Osteoblast (primary cell): ENCODE measurements around the gene FNDC4. TPM values are rescaled to one million over a fixed set of nuclear protein-coding genes. Genes with fewer than 3 reads are reported as not detected.

Experiments
- DNase-seq: peaks from one replicate; pipeline ENCODE4 v3.0.0; 2011; ENCODE audit warnings: low spot score, mixed read lengths; ENCODE audit not compliant: insufficient read length; ENCODE audit errors: missing footprints
- H2AFZ ChIP-seq: 2 replicates; pipeline ENCODE4 v1.6.0; 2011; ENCODE audit warnings: mild to moderate bottlenecking, low read length
- H3K27ac ChIP-seq: 2 replicates; pipeline ENCODE4 v1.5.1; 2011; ENCODE audit warnings: mild to moderate bottlenecking, low read depth, low read length, moderate library complexity
- H3K27me3 ChIP-seq: 2 replicates; pipeline ENCODE4 v1.6.0; 2012; ENCODE audit warnings: mild to moderate bottlenecking, control low read depth, inconsistent platforms, low read length, moderate library complexity; ENCODE audit not compliant: insufficient read depth
- H3K36me3 ChIP-seq: 2 replicates; pipeline ENCODE4 v1.5.1; 2011; ENCODE audit warnings: mild to moderate bottlenecking, low read length, control low read depth, moderate library complexity; ENCODE audit not compliant: insufficient read depth
- H3K4me1 ChIP-seq: 2 replicates; pipeline ENCODE4 v1.5.1; 2011; ENCODE audit warnings: mild to moderate bottlenecking, low read length, control low read depth, moderate library complexity; ENCODE audit not compliant: insufficient read depth
- H3K4me2 ChIP-seq: 2 replicates; pipeline ENCODE4 v1.6.0; 2011; ENCODE audit warnings: mild to moderate bottlenecking, low read length; ENCODE audit not compliant: insufficient read depth
- H3K4me3 ChIP-seq: fragments of 200-600 bp; sonication (generic); 3 replicates; pipeline ENCODE4 v1.5.1; 2012; ENCODE audit warnings: mild to moderate bottlenecking, low read length, inconsistent platforms; ENCODE audit not compliant: insufficient read depth
- H3K79me2 ChIP-seq: 2 replicates; pipeline ENCODE4 v1.6.0; 2012; ENCODE audit warnings: mild to moderate bottlenecking, low read length, control low read depth, inconsistent platforms; ENCODE audit not compliant: insufficient read depth
- H3K9me3 ChIP-seq: 2 replicates; pipeline ENCODE4 v1.5.1; 2011; ENCODE audit warnings: low read depth, low read length, control low read depth
- H4K20me1 ChIP-seq: 2 replicates; pipeline ENCODE4 v1.6.0; 2012; ENCODE audit warnings: mild to moderate bottlenecking, low read length, control low read depth; ENCODE audit not compliant: insufficient read depth
- total RNA-seq: library from RNA; depleted of rRNA; stranded (reverse); fragments of >200 nt; gene quantifications from 2 replicates; pipeline ENCODE4 v1.2.3, GENCODE V29; 2012
- TF ChIP-seq, protein P1 (sequence below): IDR thresholded peaks from 2 replicates; pipeline ENCODE4 v1.5.1; 2011; ENCODE audit warnings: mild to moderate bottlenecking, low read depth, low read length, moderate library complexity; ENCODE audit errors: extremely low read depth

FNDC4 gene
- total RNA-seq, 1 donor = 21.4 TPM

DNA sequence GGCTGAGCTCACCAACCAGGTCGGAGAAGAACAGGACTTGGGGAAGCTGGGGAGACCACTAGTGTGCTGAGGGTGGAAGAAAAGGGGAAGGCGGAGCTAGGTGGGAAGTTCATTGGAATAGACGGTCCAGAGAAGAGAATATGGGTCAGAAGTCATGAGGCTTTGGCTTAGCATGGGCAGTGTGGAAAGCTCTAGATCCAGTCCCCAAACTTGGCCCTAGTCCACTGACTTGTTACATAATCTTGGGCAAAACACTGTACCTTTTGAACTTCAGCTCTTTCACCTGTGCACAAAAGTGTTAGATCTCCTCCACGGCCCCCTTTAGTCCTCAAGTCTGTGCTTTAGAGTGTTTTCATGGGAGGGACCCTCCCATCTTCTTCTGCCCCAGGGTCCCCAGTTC lies 12.3 kb upstream of the FNDC4 start:
- H4K20me1 ChIP-seq = no peaks in the 10 kb centered on the region
- no peak for DNase-seq
- H2AFZ ChIP-seq = no peak overlapping the region
- no peak overlapping the region for H3K27ac ChIP-seq
- no peak overlapping the region for H3K4me2 ChIP-seq
- no peaks in the 10 kb centered on the region for H3K27me3 ChIP-seq
- TF ChIP-seq, protein P1, sequence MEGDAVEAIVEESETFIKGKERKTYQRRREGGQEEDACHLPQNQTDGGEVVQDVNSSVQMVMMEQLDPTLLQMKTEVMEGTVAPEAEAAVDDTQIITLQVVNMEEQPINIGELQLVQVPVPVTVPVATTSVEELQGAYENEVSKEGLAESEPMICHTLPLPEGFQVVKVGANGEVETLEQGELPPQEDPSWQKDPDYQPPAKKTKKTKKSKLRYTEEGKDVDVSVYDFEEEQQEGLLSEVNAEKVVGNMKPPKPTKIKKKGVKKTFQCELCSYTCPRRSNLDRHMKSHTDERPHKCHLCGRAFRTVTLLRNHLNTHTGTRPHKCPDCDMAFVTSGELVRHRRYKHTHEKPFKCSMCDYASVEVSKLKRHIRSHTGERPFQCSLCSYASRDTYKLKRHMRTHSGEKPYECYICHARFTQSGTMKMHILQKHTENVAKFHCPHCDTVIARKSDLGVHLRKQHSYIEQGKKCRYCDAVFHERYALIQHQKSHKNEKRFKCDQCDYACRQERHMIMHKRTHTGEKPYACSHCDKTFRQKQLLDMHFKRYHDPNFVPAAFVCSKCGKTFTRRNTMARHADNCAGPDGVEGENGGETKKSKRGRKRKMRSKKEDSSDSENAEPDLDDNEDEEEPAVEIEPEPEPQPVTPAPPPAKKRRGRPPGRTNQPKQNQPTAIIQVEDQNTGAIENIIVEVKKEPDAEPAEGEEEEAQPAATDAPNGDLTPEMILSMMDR = no peak
- no peaks in the 10 kb centered on the region for H3K36me3 ChIP-seq
- H3K9me3 ChIP-seq = no peaks in the 10 kb centered on the region
- H3K4me3 ChIP-seq = no peak overlapping the region
- H3K4me1 ChIP-seq = no peaks in the 10 kb centered on the region
- no peaks in the 10 kb centered on the region for H3K79me2 ChIP-seq

- Histone ChIP-seq H3K79me2 (no peaks in the 10 kb centered on the region), H3K27ac (no peak overlapping the region), H3K36me3 (no peaks in the 10 kb centered on the region), H2AFZ (no peak overlapping the region), H3K4me2 (no peak overlapping the region), H3K9me3 (no peaks in the 10 kb centered on the region), H3K4me3 (no peak overlapping the region), H4K20me1 (no peaks in the 10 kb centered on the region), H3K27me3 (no peaks in the 10 kb centered on the region), H3K4me1 (peaks cover 4% of the 10 kb centered on the region)
- TF ChIP-seq, protein P1 = no peak
- no peak for DNase-seq
Measured at GRCh38 chr2:27506587-27506986, 11.6 kb upstream of the FNDC4 start.

DNA sequence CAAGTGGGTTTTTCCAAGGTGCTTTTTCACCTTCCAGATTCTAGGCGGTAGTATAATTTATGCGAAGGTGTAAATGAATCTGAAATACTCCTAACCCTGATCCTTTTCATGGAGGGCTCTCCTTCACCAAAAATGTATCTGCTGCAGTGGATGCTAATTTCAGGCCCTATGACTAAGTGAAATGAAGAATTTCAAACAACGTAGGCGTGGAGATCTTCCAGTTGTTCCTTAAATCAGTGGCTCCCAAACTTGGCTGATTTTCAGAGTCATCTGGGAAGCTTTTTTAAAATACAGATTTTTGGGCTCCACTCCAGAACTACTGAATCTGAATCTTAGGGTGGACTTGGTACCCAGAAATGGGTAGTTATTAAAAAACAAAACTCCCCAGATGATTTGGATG lies 7.1 kb upstream of the FNDC4 start:
- Histone ChIP-seq H3K9me3 (no peaks in the 10 kb centered on the region), H3K4me2 (no peak overlapping the region), H3K79me2 (no peaks in the 10 kb centered on the region), H4K20me1 (no peaks in the 10 kb centered on the region), H3K27ac (no peak overlapping the region), H3K4me3 (no peak overlapping the region), H3K36me3 (no peaks in the 10 kb centered on the region), H3K27me3 (no peaks in the 10 kb centered on the region), H2AFZ (no peak overlapping the region), H3K4me1 (peaks cover 5% of the 10 kb centered on the region)
- no peak for DNase-seq
- TF ChIP-seq, protein P1 = no peak

DNA sequence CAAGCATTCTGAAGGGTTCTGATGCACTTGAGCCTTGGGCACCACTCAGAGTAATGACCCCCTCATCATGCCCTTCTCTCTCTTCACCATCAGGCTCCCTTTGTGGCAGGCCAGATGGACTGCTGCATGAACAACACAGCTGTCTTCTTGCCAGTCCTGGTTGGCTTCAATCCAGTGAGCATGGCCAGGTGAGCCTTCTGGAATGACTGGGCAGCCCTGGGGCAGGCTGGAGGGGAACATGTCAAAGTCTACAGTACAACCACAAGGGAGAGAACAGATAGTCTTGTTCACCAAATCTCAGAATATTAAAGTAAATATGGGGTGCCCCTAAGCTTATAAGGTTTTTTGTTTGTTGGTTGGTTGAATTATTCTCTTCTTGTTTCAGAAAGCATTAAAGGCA lies 6.0 kb upstream of the FNDC4 start:
- DNase-seq = no peak
- TF ChIP-seq, protein P1 = no peak
- Histone ChIP-seq H3K9me3 (no peaks in the 10 kb centered on the region), H2AFZ (no peak overlapping the region), H3K79me2 (no peaks in the 10 kb centered on the region), H3K36me3 (no peaks in the 10 kb centered on the region), H4K20me1 (no peaks in the 10 kb centered on the region), H3K27ac (no peak overlapping the region), H3K4me2 (no peak overlapping the region), H3K4me3 (no peak overlapping the region), H3K27me3 (no peaks in the 10 kb centered on the region), H3K4me1 (peaks cover 16% of the 10 kb centered on the region)
